T follicular helper cell (primary cell): ENCODE results near the gene RNF151.
"Not testable (repeated sequence)": the region's sequence is repeated elsewhere in the genome, so short reads cannot be mapped to it uniquely, and the experiment has no call there.

Experiments
- DNase-seq: peaks from one replicate; pipeline ENCODE4 v3.0.0-alpha.2; 2020; ENCODE audit warnings: low read depth

The RNF151 gene

DNA sequence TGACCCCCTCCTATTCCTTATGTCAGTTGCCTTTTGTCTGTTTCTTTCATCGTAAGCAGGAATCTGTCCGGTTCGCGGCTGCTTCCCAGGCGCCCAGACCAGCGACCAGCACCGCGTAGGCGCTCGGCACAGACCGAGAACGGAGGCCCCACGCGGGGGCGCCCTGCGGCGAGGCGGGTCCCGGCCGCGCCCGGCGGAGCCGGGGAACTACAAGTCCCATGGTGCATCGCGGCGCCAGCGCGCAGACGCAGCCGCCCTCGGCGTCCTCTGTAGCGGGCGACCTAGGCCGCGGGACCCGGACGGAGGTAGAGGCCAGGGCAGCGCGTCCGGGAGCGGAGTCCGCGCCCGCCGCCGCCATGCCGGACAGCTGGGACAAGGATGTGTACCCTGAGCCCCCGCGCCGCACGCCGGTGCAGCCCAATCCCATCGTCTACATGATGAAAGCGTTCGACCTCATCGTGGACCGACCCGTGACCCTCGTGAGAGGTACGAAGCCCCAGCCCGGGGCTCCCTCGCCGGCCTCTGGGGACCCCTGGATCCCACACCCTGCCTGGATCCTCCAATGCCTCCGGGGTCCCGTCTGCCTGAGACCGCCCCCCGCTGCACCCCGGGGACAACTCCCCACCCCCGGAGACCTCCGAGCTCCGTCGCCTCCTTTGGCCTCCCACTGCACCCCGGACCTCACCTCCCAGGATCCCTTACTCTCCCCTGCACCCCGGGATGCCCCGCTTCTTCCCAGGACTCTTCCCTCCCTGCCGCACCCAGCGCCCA is 7.2 kb upstream of the RNF151 start, which contains the start of gene NDUFB10:
TSS of gene NDUFB10 (plus strand) at position 270 of the 771 bp plus-strand sequence. CDS start at position 357, 87 bp downstream.
- peak; percentile 82 for DNase-seq

- DNase-seq: no peak
Measured at GRCh38 chr16:1960665-1961630, 5.7 kb upstream of the RNF151 start.

DNA sequence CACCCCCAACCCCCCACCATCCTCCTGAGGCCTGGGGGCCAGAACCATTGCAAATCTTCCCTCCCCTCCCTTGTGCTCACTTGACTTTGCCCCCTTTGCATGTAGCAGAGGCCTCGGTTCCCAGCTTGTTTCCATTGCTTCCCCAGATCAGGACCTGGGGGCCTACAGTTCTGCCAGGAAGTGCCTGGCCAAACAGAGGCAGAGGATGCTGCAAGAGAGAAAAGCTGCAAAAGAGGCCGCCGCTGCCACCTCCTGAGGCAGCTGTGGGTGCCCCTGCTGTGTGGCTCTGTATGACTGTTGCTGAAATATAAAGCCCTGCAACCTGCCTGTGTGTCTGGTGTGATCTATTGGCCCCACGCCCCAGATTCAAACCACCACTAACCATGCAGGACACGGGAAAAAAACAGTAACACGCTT is 5.0 kb upstream of the RNF151 start:
- DNase-seq: no peak

GRCh38 chr16:1962161-1963153 is 4.2 kb upstream of the RNF151 start:
- not testable (repeated sequence) for DNase-seq

- DNase-seq: no peak
Measured at GRCh38 chr16:1963806-1964505, 2.7 kb upstream of the RNF151 start.

- DNase-seq: peak; percentile 99
Measured at GRCh38 chr16:1964506-1965395, 1.9 kb upstream of the RNF151 start, which contains the start of gene RPS2. RPS2 (minus strand) TSS chr16:1964826; CDS start chr16:1964625, 201 bp downstream.

GRCh38 chr16:1965396-1966001 is 1.2 kb upstream of the RNF151 start:
- DNase-seq: no peak

- DNase-seq: no peak
Measured at GRCh38 chr16:1968146-1968953, 1.7 kb downstream of the RNF151 start.

DNA sequence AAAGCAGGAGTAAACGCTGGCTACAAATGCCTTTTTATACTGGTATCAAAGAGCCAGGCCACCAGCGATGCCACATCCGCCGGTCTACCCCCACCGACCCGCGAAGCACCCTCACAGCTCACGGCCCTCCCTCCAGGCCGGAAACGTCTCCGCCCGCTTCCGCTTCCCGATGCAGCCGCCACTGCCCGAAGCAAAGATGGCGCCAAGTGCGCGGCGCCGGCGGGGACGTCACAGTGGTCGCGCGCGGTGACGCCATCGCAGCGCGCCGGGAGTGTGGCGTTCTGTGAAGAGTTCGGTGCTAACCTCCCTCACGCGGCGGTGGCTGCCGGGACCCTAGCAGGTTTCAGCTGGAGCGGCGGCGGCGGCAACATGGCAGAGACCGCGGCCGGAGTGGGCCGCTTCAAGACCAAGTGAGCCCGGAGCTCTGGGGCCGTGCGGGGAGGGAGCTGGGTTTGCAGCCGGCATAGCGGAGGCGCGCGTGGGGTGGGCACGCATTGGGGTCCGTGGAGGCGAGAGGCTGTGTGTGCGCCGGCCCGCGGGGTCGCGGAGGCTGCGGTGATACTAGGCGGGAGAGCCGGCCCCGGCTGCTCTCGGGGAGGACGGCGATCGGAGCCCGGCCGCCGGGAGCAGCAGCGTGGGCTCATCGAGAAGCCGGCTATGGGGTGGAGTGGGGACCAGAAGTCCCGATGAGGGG is 5.3 kb downstream of the RNF151 start, which contains the start of gene TBL3:
TSS of gene TBL3 (plus strand) at position 258 of the 694 bp plus-strand sequence. CDS start at position 370, 112 bp downstream.
- DNase-seq: peak; percentile 94

DNA sequence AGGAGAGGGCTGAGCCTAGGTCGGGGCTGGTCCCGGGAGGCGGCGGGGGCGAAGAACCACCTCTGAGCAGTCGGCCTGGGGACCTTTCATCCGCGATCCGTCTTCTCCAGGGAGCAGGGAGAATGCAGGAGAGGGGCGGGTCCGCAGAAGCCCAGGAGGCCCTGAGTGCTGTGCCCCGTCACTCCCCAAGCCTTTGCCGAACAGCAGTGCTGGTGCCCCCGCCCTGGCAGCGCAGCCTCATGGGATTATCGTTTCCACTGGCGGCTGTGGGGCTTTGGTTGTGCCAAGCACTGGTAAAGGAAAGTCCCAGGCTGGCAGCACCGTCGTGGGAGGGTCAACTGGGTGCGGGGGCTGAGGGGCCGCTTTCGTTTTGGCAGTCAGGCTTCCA is 5.8 kb downstream of the RNF151 start:
- DNase-seq: no peak

- no peak for DNase-seq
Measured at GRCh38 chr16:1973461-1974156, 7.0 kb downstream of the RNF151 start.

DNA sequence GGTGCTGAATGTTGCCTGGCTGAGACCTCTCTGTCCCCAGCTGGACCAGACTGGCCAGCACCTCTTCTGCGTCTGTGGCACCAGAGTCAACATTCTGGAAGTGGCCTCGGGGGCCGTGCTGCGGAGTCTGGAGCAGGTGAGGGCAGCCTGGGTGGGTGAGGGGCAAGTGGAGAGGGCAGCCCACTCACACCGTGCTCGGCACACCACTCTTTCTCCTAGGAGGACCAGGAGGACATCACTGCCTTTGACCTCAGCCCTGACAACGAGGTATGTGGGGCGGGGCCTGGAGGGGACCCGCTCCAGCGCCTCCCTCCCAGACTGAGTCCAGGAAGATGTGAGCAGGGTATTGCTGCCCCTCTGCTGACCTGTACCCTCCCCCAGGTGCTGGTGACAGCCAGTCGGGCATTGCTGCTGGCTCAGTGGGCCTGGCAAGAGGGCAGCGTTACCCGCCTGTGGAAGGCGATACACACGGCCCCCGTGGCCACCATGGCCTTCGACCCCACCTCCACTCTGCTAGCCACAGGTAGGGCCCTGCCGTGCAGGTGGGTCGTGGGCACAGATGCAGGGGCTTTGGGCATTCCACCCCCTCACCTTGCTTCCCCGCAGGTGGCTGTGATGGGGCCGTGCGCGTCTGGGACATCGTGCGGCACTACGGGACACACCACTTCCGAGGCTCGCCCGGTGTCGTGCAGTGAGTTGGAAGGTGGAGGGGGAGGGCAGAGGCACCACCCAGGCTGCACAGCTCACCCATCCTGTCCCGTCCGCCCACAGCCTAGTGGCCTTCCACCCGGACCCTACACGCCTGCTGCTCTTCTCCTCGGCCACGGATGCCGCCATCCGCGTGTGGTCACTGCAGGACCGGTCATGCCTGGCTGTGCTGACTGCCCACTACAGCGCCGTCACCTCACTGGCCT is 7.8 kb downstream of the RNF151 start:
- no peak for DNase-seq

GRCh38 chr16:1975432-1976215 is 9.0 kb downstream of the RNF151 start:
- DNase-seq: no peak

GRCh38 chr16:1976216-1976520 is 9.5 kb downstream of the RNF151 start:
- no peak for DNase-seq
